Stimulated activated CD4-positive, alpha-beta T cell treated with anti-CD3 and anti-CD28 coated beads, Interleukin-1b, Interleukin-23, amount 100 ng/mL, for 4 hours (primary cell): ENCODE data around the gene DLX4.

Experiments used
- DNase-seq, 2 donors: peaks; one replicate each; pipeline ENCODE4 v3.0.0-alpha.2; 2020; ENCODE audit warnings: low read depth in 2 of 2

Gene DLX4

GRCh38 chr17:50014471-50015088, 45.6 kb downstream of the DLX4 start:
- no peak for DNase-seq

- DNase-seq = no peak
Measured at GRCh38 chr17:50015146-50015545, 46.2 kb downstream of the DLX4 start.

GRCh38 chr17:50018909-50019308, 49.9 kb downstream of the DLX4 start:
- no peak for DNase-seq

GRCh38 chr17:50020841-50021599, 52.0 kb downstream of the DLX4 start:
- DNase-seq = no peak

DNA sequence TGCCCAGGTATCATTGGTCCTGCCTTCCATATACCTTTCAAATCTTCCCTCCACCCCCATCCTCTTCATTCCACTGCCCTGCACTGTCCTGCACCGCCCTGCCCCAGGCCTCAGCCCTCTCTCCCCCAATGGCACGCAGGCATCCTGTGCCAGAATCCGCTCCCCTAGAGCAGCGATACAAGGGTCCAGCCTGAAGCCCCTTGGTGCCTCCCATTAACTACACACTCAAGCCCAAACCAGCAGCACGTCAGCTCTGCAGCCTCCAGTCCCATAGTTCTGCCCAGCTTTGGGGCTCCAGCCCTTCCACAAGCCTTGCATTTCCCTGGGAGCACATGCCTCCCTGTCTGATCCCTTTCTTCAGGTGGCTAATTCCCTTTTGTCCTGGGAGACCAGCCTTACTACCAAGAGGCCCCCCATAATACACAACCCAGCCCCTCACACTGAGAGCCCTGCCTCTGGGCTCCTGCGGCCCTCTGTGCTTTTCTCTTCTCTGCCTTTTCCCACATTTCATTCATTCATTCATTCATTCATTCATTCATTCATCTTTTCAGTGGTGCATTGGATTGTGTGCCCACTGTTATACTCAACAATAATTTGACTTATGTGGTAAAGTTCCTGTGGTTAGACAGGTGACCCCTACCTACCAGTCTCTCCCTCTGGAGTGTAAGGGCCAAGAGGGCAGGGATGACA, 52.8 kb downstream of the DLX4 start:
- no peak for DNase-seq

DNA sequence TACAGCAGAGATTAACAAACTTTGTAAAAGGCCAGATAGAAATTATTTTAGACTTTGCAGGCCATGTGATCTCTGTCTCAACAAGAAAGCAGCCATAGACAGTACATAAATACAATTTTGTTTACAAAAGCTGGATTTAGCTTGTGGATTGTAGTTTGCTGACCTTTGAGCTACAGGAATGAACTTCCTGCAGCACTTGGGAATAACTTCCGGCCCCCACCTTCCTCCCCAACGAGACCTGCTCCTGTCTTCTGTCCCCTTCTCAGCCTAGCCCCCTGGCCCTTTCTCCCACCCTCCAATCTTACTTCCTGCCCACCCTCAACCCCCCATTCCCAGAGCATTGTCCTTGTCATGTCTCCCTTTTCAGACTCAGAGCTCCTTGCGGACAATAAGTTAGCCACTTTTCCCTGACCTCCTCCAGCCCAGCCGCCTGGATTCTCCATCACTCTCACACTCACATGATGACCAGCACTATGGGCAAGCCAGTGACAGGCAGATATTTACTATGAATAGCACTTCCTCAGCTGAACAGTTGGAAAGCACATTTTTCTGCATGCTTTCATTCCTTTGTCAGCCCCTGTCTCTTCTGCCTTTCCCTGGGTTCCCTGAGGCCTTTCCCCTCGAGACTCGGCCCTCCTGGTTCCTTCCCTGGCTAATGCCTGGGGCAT, 53.6 kb downstream of the DLX4 start:
- DNase-seq = no peak

DNA sequence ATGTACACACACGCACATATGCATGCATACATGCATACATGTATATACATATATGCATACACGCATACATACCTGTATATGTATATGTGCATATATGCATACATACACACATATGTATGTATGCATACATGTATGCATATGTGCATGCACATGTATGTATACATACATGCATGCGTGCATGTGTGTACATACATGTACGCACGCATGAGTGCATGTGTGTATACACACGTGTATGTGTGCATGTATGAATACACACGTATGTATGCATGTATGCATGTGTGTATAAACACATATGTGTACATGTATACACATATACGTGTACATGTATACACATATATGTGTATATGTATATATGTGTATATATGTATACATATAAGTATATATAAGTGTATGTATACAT, 54.5 kb downstream of the DLX4 start:
- no peak for DNase-seq
